Measurements from ENCODE around the gene COL4A2.
"Not testable (repeated sequence)": the region's sequence is repeated elsewhere in the genome, so short reads cannot be mapped to it uniquely, and the experiment has no call there.

COL4A2 gene

GRCh38 chr13:110496281-110496680 is 189.2 kb downstream of the COL4A2 start:
- DNase-seq (ENCODE audit: low read depth), result no peak

GRCh38 chr13:110497003-110497402 is 189.9 kb downstream of the COL4A2 start:
- DNase-seq (ENCODE audit: low read depth), result no peak

- not testable (repeated sequence) for DNase-seq (ENCODE audit: low read depth)
These were observed 190.8 kb downstream of the COL4A2 start for GRCh38 chr13:110497896-110498295.

GRCh38 chr13:110498327-110498726 is 191.2 kb downstream of the COL4A2 start:
- DNase-seq (ENCODE audit: low read depth), result no peak

- DNase-seq (ENCODE audit: low read depth), result no peak
These were observed 191.7 kb downstream of the COL4A2 start for GRCh38 chr13:110498765-110499164.

- DNase-seq (ENCODE audit: low read depth), result no peak
These were observed 192.7 kb downstream of the COL4A2 start for GRCh38 chr13:110499621-110500281.

- no peak for DNase-seq (ENCODE audit: low read depth)
These were observed 193.3 kb downstream of the COL4A2 start for GRCh38 chr13:110500341-110500740.

- no peak for DNase-seq (ENCODE audit: low read depth)
These were observed 194.1 kb downstream of the COL4A2 start for GRCh38 chr13:110501188-110501587.

GRCh38 chr13:110503037-110503901 is 196.2 kb downstream of the COL4A2 start:
- DNase-seq (ENCODE audit: low read depth), result no peak

GRCh38 chr13:110503979-110504499 is 197.0 kb downstream of the COL4A2 start:
- no peak for DNase-seq (ENCODE audit: low read depth)

- no peak for DNase-seq (ENCODE audit: low read depth)
These were observed 198.5 kb downstream of the COL4A2 start for GRCh38 chr13:110505594-110505993.

GRCh38 chr13:110506396-110506795 is 199.3 kb downstream of the COL4A2 start:
- DNase-seq (ENCODE audit: low read depth), result no peak

GRCh38 chr13:110506859-110507566 is 199.9 kb downstream of the COL4A2 start:
- DNase-seq (ENCODE audit: low read depth), result no peak

- DNase-seq (ENCODE audit: low read depth), result no peak
These were observed 200.7 kb downstream of the COL4A2 start for GRCh38 chr13:110507678-110508381.

- DNase-seq (ENCODE audit: low read depth), result no peak
These were observed 202.4 kb downstream of the COL4A2 start for GRCh38 chr13:110509478-110509926.

GRCh38 chr13:110509971-110510786 is 203.1 kb downstream of the COL4A2 start:
- no peak for DNase-seq (ENCODE audit: low read depth)

- no peak for DNase-seq (ENCODE audit: low read depth)
These were observed 204.6 kb downstream of the COL4A2 start for GRCh38 chr13:110511509-110512181.

- DNase-seq (ENCODE audit: low read depth), result no peak
These were observed 205.2 kb downstream of the COL4A2 start for GRCh38 chr13:110512198-110512740.

- no peak for DNase-seq (ENCODE audit: low read depth)
These were observed 209.4 kb downstream of the COL4A2 start for GRCh38 chr13:110516500-110516899.

Data from activated T-cell treated with anti-CD3 and anti-CD28 coated beads for 24 hours (primary cell).